Right lobe of liver (tissue), 4 donors: ENCODE data around the gene STON2.

ENCODE experiments used
- POLR2A ChIP-seq: fragments of 450-650 bp; IDR thresholded peaks from one replicate; pipeline ENCODE4 v1.6.1; 2017; ENCODE audit warnings: antibody characterized with exemption, mild to moderate bottlenecking
- TF ChIP-seq, protein P1 (sequence below), 4 donors: fragments of 200-600 bp in 3 of 4; fragments of 450-650 bp in 1 of 4; IDR thresholded peaks; one replicate each; pipeline versions ENCODE4 v1.5.1 to v1.8.0; 2016 to 2022; ENCODE audit warnings: antibody characterized with exemption in 4 of 4, mild to moderate bottlenecking in 2 of 4
- donor health status: DM: no; HTN: no; CAD: no.
- donor health status: DM: no; HTN: no; CAD: no.
- donor health status: DM: no; HTN: yes; CAD: no.

- TF ChIP-seq, protein P1, sequence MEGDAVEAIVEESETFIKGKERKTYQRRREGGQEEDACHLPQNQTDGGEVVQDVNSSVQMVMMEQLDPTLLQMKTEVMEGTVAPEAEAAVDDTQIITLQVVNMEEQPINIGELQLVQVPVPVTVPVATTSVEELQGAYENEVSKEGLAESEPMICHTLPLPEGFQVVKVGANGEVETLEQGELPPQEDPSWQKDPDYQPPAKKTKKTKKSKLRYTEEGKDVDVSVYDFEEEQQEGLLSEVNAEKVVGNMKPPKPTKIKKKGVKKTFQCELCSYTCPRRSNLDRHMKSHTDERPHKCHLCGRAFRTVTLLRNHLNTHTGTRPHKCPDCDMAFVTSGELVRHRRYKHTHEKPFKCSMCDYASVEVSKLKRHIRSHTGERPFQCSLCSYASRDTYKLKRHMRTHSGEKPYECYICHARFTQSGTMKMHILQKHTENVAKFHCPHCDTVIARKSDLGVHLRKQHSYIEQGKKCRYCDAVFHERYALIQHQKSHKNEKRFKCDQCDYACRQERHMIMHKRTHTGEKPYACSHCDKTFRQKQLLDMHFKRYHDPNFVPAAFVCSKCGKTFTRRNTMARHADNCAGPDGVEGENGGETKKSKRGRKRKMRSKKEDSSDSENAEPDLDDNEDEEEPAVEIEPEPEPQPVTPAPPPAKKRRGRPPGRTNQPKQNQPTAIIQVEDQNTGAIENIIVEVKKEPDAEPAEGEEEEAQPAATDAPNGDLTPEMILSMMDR (IDR thresholded peaks at IDR 0.05) = no peak
- TF ChIP-seq POLR2A = no peak
These were observed 58.3 kb downstream of the STON2 start for GRCh38 chr14:81341781-81342180.
